Activated CD4-positive, alpha-beta memory T cell treated with anti-CD3 and anti-CD28 coated beads for 36 hours (primary cell): Measurements from ENCODE around the gene CRACR2A. TPM values are rescaled to one million over a fixed set of nuclear protein-coding genes. Genes with fewer than 3 reads are reported as not detected.

Source experiments
- CTCF ChIA-PET: fragments of 350-600 bp; sonication (Branson Sonifier 250); formaldehyde crosslinking; loops from one replicate; lab custom pipeline; 2021; ENCODE audit warnings: antibody characterized with exemption, inconsistent platforms; lab: Charles Lee
- POLR2A ChIA-PET: fragments of 350-600 bp; sonication (Branson Sonifier 250); formaldehyde crosslinking; loops from one replicate; lab custom pipeline; 2021; ENCODE audit warnings: antibody characterized with exemption; lab: Charles Lee
- DNase-seq: peaks from one replicate; pipeline ENCODE4 v3.0.0-alpha.2; 2020
- H3K27ac Mint-ChIP-seq: one replicate; pipeline ENCODE4 v1.8.0; 2021; ENCODE audit warnings: mixed read lengths
- H3K27me3 Mint-ChIP-seq: one replicate; pipeline ENCODE4 v1.8.0; 2021; ENCODE audit warnings: mixed read lengths
- H3K36me3 Mint-ChIP-seq: one replicate; pipeline ENCODE4 v1.8.0; 2021; ENCODE audit warnings: mixed read lengths
- H3K4me1 Mint-ChIP-seq: one replicate; pipeline ENCODE4 v1.8.0; 2021; ENCODE audit warnings: low read depth, mixed read lengths
- H3K4me3 Mint-ChIP-seq: one replicate; pipeline ENCODE4 v1.8.0; 2021; ENCODE audit warnings: mild to moderate bottlenecking, mixed read lengths
- H3K9me3 Mint-ChIP-seq: one replicate; pipeline ENCODE4 v1.8.0; 2021; ENCODE audit warnings: mixed read lengths
- intact Hi-C: fragments of 100-400 bp; cut with micrococcal nuclease; formaldehyde crosslinking; loops from one replicate; pipeline ENCODE4 v1.15.1; 2023
- total RNA-seq, 2 experiments: library from RNA; stranded (reverse); gene quantifications; one replicate each; pipeline ENCODE4 v1.2.3, GENCODE V29; 2021

The CRACR2A gene
- total RNA-seq, 2 experiments from 2014 or later: 15.8 to 19.1 TPM

DNA sequence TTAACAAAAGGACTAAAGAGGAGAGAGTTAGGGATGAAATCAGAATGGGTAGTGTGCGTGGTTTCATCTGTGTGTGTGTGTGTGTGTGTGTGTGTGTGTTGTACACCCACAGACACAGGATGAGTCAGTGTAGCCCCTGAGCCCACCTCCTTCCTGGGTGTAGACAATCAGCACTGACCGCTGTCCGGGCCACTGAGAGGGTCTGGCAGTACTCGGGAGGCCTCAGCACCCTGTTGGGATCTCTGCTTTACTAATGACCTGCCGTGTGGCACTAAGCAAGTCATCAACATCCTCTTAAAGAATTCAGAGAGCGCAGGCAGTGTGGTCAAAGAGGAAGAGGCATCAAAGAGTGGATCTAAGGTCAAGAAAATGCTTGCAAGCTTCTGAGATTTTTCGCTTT is 149.3 kb downstream of the CRACR2A start:
- POLR2A ChIA-PET: no interaction called here
- Mint-ChIP-seq H3K4me3 (no peak overlapping the region), H3K27me3 (no peaks in the 10 kb centered on the region), H3K27ac (no peak overlapping the region), H3K9me3 (no peaks in the 10 kb centered on the region), H3K36me3 (no peaks in the 10 kb centered on the region), H3K4me1 (no peaks in the 10 kb centered on the region)
- DNase-seq: no peak
- intact Hi-C loops: no loop called here
- CTCF ChIA-PET: no interaction called here

DNA sequence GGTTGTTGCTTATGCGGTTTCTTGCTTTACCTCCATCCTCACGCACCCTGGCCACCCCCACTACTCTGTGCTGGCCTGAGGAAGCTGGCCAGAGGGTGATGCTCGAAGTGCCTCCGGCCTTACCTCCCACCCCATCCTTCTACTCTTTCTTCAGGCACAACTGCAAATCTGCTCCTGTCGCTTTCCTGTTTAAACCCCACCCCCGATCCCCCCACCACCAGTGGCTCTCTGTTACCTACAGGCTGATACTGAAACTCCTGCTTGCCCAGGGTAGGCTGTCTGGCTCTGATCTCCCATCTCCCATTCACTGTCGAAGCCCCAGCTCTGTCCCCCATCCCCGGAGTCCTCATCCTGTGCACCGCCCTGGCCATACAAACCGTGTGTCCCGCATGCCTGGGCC is 150.4 kb downstream of the CRACR2A start:
- Mint-ChIP-seq H3K4me1 (no peaks in the 10 kb centered on the region), H3K27me3 (no peaks in the 10 kb centered on the region), H3K4me3 (no peak overlapping the region), H3K27ac (no peak overlapping the region), H3K9me3 (no peaks in the 10 kb centered on the region), H3K36me3 (no peaks in the 10 kb centered on the region)
- intact Hi-C loops: no loop called here
- CTCF ChIA-PET: interaction anchor here (1.2 kb wide), 1 partner anchor 302 kb away, joined by 3 read pairs; no protein-coding TSS in a partner anchor
- POLR2A ChIA-PET: no interaction called here
- DNase-seq: no peak

- POLR2A ChIA-PET: no interaction called here
- intact Hi-C loops: no loop called here
- no peaks in the 10 kb centered on the region for H3K27me3 Mint-ChIP-seq
- no peaks in the 10 kb centered on the region for H3K36me3 Mint-ChIP-seq
- no peak overlapping the region for H3K4me3 Mint-ChIP-seq
- DNase-seq: no peak
- no peaks in the 10 kb centered on the region for H3K9me3 Mint-ChIP-seq
- H3K4me1 Mint-ChIP-seq: no peaks in the 10 kb centered on the region
- H3K27ac Mint-ChIP-seq: no peak overlapping the region
- CTCF ChIA-PET: interaction anchor here (1.2 kb wide), 1 partner anchor 301 kb away, joined by 3 read pairs; no protein-coding TSS in a partner anchor
These were observed 151.3 kb downstream of the CRACR2A start for GRCh38 chr12:3601461-3602150.

DNA sequence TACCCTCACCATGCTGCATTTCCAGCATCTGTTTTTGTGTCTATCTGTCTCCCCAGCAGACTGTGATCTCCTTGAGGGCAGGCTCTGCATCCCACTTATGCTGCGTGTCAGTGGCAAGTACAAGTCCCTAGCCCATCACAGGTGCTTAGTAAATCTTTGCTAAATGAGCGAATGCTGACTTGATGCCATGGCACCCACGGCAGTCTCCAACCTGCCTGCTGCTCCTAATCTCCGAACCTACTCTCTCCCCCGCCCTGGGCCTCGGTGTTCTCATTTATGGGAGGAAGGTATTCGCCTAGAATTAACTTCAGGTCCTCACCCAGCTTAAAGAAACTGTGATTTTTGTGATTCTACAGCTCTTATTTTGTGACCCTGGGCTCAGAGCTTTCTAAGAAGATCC is 152.0 kb downstream of the CRACR2A start:
- ChIA-PET POLR2A (no interaction called here), CTCF (no interaction called here)
- Mint-ChIP-seq H3K36me3 (no peaks in the 10 kb centered on the region), H3K27ac (no peak overlapping the region), H3K27me3 (no peaks in the 10 kb centered on the region), H3K9me3 (no peaks in the 10 kb centered on the region), H3K4me1 (no peaks in the 10 kb centered on the region), H3K4me3 (no peak overlapping the region)
- no peak for DNase-seq
- intact Hi-C loops: no loop called here

GRCh38 chr12:3600039-3600720 is 152.7 kb downstream of the CRACR2A start:
- CTCF ChIA-PET: no interaction called here
- Mint-ChIP-seq H3K9me3 (no peaks in the 10 kb centered on the region), H3K4me3 (no peak overlapping the region)

DNA sequence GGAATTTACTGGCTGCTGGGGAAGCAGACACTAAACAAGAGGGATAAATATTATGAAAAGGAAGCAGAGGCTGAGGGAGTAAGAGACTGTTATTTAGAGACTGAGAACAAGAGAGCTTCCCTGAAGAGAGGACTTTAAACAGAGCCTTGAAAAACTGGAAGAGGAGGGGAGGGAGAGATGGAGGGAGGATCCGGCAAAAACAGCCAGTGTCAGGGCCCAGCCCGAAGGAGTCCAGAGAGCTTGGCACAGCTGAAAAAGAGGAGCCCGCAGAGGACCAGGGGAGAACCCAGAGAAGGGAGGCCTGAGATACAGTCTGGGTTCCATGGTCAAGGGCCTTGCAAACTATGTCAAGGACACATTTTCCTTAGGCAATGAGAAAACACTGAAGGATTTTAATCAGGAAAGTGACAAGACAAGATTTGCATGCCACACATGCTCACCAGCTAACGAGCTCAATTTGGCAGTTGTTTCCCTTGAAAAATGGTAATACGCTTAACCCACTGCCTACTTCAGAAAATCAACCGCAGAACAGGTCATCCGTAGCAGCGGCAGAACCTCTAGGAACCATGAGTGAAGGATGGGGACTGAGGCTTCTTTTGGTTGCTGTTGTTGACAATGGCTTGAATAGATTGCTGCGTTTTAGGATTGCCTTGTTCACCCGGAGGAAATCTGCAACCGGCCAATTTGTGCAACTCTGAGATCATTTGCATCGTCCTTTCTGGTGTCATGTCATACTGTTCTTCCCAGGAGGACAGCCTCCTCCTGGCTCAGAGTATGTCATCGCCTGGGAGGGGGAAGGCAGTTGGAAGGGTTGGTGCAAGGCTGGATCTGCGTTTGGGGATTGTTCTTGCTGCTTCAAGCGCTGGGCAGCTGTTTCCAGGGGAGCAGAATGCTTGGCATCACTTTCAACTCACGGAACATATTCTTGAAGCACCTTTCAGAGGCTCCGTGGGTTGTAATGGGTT is 153.7 kb downstream of the CRACR2A start:
- intact Hi-C loops: no loop called here
- no peak for DNase-seq
- ChIA-PET POLR2A (no interaction called here), CTCF (no interaction called here)
- Mint-ChIP-seq H3K27me3 (no peaks in the 10 kb centered on the region), H3K36me3 (no peaks in the 10 kb centered on the region), H3K4me3 (no peak overlapping the region), H3K27ac (no peak overlapping the region), H3K4me1 (no peaks in the 10 kb centered on the region), H3K9me3 (no peaks in the 10 kb centered on the region)

More at GRCh38 chr12:3600039-3600720, 152.7 kb downstream of the CRACR2A start:
- POLR2A ChIA-PET: no interaction called here
- intact Hi-C loops: no loop called here
- no peaks in the 10 kb centered on the region for H3K4me1 Mint-ChIP-seq
- no peaks in the 10 kb centered on the region for H3K27me3 Mint-ChIP-seq
- DNase-seq: no peak
- H3K36me3 Mint-ChIP-seq: no peaks in the 10 kb centered on the region
- H3K27ac Mint-ChIP-seq: no peak overlapping the region

DNA sequence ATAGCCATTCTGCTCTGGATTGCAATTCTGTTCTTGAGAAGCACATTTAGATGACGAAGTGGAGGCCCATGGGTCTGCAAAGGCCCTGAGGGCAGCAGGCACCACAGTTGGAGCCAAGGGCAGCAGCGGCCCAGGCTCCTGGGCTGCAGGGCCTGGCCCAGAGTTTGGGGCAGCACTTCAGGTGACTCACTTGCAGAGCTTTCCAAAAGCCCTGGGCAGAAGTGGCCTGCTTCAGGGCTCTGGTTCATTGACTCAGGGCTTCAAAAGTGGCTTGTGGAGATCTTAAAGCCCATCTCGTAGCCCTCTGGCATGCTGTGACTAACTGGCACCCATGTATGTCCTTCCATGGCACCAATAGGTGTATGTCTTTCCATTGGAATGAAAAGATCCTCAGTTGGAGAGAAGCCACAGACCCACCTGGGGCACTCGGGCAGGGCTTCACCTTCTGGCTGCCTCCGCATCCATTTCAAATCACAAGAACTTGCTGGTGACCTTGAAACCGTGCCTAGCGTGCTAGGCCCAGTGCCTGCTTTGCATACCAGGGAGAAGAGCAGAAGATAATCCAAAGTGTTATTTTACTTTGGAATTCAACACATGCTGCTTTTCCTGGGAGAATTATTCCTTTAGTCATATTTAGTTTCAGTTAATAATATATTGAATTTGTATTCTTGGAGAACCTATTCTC is 155.2 kb downstream of the CRACR2A start:
- CTCF ChIA-PET: no interaction called here

DNA sequence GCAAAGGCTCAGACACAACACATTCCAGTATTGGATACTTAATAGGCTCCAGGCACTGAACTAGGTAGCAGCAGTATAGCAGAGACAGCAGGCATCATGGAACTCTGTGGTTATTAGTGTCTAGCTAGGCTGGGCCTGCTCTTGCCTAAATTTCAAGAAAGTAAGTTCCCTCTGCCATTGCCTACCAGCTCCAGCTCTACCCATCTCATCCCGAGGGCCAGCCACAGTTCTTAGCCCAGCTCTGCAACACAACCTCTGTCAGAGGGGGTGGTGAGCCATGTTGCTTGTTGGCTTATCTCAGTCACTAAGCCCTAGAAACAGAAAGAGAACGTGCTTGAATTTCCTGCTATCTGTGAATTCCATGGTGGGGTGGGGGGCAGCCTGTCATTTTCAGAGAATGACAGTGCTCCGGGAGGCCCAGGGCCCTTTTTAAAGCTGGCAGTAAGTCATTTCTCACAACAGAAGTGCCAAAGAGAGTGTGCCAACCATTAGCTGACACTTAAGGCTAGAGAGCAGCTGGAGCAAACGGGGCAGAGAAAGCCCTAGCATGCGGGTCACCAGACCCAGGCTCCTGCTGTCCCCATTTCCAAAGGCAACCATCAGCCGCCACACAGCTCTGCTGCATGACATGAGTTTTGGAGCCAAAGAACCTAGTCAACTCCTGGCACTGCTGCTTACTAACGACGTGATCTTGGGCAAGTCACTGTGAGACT is 156.1 kb downstream of the CRACR2A start:
- Mint-ChIP-seq H3K27ac (no peak overlapping the region), H3K27me3 (peaks cover 3% of the 10 kb centered on the region), H3K4me1 (no peaks in the 10 kb centered on the region), H3K36me3 (no peaks in the 10 kb centered on the region), H3K9me3 (no peaks in the 10 kb centered on the region), H3K4me3 (no peak overlapping the region)
- intact Hi-C loops: no loop called here
- ChIA-PET POLR2A (no interaction called here), CTCF (no interaction called here)
- DNase-seq: no peak

More for the DNA sequence above, 155.2 kb downstream of the CRACR2A start:
- no peak overlapping the region for H3K27ac Mint-ChIP-seq
- POLR2A ChIA-PET: no interaction called here
- DNase-seq: no peak
- H3K4me1 Mint-ChIP-seq: no peaks in the 10 kb centered on the region
- intact Hi-C loops: no loop called here
- H3K4me3 Mint-ChIP-seq: no peak overlapping the region
- no peaks in the 10 kb centered on the region for H3K36me3 Mint-ChIP-seq
- H3K9me3 Mint-ChIP-seq: no peaks in the 10 kb centered on the region
- peaks cover 3% of the 10 kb centered on the region for H3K27me3 Mint-ChIP-seq

- Mint-ChIP-seq H3K27ac (no peak overlapping the region), H3K27me3 (peaks cover 6% of the 10 kb centered on the region), H3K36me3 (no peaks in the 10 kb centered on the region), H3K4me3 (no peak overlapping the region), H3K4me1 (no peaks in the 10 kb centered on the region), H3K9me3 (no peaks in the 10 kb centered on the region)
- CTCF ChIA-PET: no interaction called here
- DNase-seq: no peak
- intact Hi-C loops: no loop called here
- POLR2A ChIA-PET: no interaction called here
These were observed 157.2 kb downstream of the CRACR2A start for GRCh38 chr12:3595721-3596120.

DNA sequence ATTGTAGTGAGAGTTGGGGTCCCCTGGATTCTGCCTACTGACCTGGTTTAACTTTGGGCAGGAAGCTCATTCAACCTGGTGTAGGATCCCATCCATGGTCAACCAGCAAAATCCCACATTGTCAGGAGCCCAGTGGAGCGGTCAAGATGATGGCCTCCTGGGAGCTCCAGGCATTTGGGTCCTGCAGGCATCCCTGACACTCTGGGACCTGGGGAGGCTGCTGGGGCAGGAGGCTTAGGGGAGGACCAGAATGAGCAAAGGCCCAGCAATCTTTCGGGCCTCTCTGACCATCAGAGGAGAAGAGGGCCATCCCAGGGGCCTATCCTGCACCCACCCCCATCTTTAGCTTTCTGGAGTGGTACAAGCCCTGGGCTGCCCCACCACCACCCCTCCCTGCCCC is 157.9 kb downstream of the CRACR2A start:
- intact Hi-C loops: no loop called here
- H3K9me3 Mint-ChIP-seq: no peaks in the 10 kb centered on the region
- ChIA-PET CTCF (no interaction called here), POLR2A (no interaction called here)
- H3K4me1 Mint-ChIP-seq: no peaks in the 10 kb centered on the region
- DNase-seq: no peak
- H3K27me3 Mint-ChIP-seq: peaks cover 8% of the 10 kb centered on the region
- no peak overlapping the region for H3K4me3 Mint-ChIP-seq
- no peaks in the 10 kb centered on the region for H3K36me3 Mint-ChIP-seq
- H3K27ac Mint-ChIP-seq: no peak overlapping the region

- Mint-ChIP-seq H3K36me3 (no peaks in the 10 kb centered on the region), H3K4me3 (no peak overlapping the region), H3K27ac (no peak overlapping the region), H3K27me3 (peaks cover 12% of the 10 kb centered on the region), H3K9me3 (no peaks in the 10 kb centered on the region), H3K4me1 (no peaks in the 10 kb centered on the region)
- ChIA-PET POLR2A (no interaction called here), CTCF (interaction anchor here (0.6 kb wide), 1 partner anchor 73 kb away, joined by 3 read pairs; no protein-coding TSS in a partner anchor)
- no peak for DNase-seq
- intact Hi-C loops: no loop called here
These were observed 158.9 kb downstream of the CRACR2A start for GRCh38 chr12:3593906-3594483.
